Kidney epithelial cell (primary cell): ENCODE measurements around the gene CCDC93. TPM values are rescaled to one million over a fixed set of nuclear protein-coding genes. Genes with fewer than 3 reads are reported as not detected.

Experiments
- DNase-seq: peaks from one replicate; pipeline ENCODE4 v3.0.0-alpha.2; 2010; ENCODE audit warnings: low read depth
- H3K27me3 ChIP-seq: 2 replicates; pipeline ENCODE4 v1.6.0; 2011; ENCODE audit warnings: low read length; ENCODE audit not compliant: control insufficient read depth, insufficient read depth
- H3K36me3 ChIP-seq: 2 replicates; pipeline ENCODE4 v1.5.1; 2011; ENCODE audit warnings: low read length; ENCODE audit not compliant: control insufficient read depth, insufficient read depth
- H3K4me3 ChIP-seq: 2 replicates; pipeline ENCODE4 v1.5.1; 2011; ENCODE audit warnings: low read depth, mild to moderate bottlenecking, control low read depth, low read length
- total RNA-seq: library from RNA; depleted of rRNA; stranded (reverse); fragments of >200 nt; gene quantifications from 2 replicates; pipeline ENCODE4 v1.2.3, GENCODE V29; 2015
- TF ChIP-seq, protein P1 (sequence below): IDR thresholded peaks from 2 replicates; pipeline ENCODE4 v1.5.1; 2011; ENCODE audit warnings: mild to moderate bottlenecking, moderate library complexity, low read length, control low read depth, inconsistent platforms; ENCODE audit not compliant: insufficient read depth, poor library complexity, severe bottlenecking

CCDC93 gene
- total RNA-seq, 1 donor from 2014 or later, result 33.6 TPM

DNA sequence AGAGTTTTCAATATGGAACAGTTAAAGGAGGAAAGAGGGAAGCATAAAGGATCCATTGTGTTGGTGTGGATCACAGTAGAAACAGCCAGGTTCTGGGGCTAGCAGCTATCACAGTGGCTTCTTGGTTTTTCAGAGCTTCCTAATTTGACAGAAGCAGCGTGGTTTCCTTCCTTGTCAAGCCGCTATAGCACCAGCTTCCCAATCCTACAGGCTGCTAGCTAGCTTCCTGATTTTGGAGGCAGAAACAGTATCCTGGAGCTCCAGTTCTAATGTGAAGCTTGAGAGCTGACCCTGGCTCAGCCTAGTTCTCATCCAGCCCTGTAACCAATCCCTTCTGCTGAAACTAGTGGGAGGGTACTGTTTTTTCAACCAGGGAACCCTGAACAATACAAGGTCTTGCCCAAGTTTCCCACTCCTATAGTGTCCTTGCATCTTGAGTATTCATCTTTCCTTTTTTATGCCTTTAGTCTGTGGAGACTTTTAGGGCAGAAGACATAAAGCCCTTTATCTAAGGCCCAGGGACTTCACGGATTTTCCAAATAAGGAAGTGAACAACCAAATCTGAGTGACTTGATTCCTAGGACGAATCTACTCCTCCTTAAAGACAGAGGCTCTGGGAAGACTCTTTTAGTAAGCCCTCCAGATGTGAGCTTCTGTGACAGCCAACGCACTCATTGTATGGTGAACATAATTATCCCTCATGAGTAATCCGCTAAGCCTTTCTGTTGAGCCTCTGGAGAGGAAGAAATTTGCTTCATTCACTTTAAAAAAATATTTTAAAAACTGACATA is 33.8 kb downstream of the CCDC93 start:
- H3K27me3 ChIP-seq, result no peaks in the 10 kb centered on the region
- peaks cover 2% of the 10 kb centered on the region for H3K36me3 ChIP-seq
- TF ChIP-seq, protein P1, sequence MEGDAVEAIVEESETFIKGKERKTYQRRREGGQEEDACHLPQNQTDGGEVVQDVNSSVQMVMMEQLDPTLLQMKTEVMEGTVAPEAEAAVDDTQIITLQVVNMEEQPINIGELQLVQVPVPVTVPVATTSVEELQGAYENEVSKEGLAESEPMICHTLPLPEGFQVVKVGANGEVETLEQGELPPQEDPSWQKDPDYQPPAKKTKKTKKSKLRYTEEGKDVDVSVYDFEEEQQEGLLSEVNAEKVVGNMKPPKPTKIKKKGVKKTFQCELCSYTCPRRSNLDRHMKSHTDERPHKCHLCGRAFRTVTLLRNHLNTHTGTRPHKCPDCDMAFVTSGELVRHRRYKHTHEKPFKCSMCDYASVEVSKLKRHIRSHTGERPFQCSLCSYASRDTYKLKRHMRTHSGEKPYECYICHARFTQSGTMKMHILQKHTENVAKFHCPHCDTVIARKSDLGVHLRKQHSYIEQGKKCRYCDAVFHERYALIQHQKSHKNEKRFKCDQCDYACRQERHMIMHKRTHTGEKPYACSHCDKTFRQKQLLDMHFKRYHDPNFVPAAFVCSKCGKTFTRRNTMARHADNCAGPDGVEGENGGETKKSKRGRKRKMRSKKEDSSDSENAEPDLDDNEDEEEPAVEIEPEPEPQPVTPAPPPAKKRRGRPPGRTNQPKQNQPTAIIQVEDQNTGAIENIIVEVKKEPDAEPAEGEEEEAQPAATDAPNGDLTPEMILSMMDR, result no peak
- no peak overlapping the region for H3K4me3 ChIP-seq
- no peak for DNase-seq

- Histone ChIP-seq H3K4me3 (no peak overlapping the region), H3K36me3 (peaks cover 3% of the 10 kb centered on the region), H3K27me3 (no peaks in the 10 kb centered on the region)
- no peak for DNase-seq
- TF ChIP-seq, protein P1, result no peak
These were observed 36.2 kb downstream of the CCDC93 start for GRCh38 chr2:117977696-117978095.

- peaks cover 6% of the 10 kb centered on the region for H3K36me3 ChIP-seq
- no peaks in the 10 kb centered on the region for H3K27me3 ChIP-seq
- TF ChIP-seq, protein P1, result no peak
- no peak for DNase-seq
- H3K4me3 ChIP-seq, result no peak overlapping the region
These were observed 37.3 kb downstream of the CCDC93 start for GRCh38 chr2:117976581-117976980.

DNA sequence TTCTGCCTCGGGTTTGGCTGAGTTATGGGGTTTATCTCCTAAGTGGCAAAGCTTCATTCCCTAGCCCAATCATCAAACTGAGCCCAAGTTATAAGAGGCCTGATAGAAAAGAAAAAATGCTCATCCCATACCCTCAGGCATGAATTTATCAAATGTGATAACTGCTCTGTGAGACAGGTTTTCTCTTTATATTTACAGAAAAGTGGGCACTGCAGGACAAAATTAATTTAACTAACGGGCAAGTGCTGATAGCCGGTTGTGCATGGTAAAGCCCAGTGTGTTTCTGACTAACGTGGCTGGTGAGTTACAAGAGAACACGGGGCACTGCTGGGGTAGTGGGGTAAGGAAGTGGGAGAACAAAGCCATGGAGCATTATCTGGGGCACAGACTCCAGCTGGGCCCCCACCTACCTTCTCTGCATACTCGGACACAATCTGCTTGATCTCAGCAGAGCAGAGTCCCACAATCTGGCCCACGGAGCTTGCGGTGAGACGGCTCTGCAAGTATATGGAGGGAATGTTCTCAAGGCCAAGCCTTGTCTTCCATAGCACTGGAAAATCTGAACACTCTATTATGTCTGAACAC is 40.3 kb downstream of the CCDC93 start:
- peaks cover 7% of the 10 kb centered on the region for H3K36me3 ChIP-seq
- TF ChIP-seq, protein P1, result no peak

DNA sequence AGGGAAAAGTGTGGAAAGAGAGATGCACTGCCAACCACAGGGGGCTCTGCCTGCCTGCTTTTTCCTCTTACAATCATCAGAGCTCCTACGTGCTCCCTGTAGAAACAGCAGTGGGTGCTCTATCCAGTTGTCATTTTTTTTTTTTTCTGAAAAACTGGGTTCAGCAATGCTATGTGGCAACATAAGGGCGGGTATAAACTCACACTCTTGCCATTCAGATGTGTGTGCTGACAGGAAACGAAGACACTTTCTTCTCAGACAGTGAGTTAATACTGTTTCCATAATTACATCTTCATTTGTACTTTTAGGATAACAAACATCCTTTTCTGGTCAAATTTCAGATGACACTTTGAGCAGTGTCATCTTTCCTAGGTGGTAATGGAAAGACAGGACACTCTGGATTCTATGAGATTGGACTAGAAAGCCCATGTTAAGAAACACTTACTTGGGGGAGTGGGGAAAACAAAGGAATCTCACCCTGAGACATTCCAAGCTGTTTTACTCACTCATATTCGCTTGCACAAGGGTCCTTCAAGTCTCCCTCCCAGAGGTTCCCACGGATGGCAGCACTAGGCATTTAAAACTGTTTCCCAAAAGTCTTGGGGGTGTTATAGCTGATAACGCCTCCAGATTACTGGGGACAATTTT is 41.3 kb downstream of the CCDC93 start:
- H3K4me3 ChIP-seq, result no peak overlapping the region
- TF ChIP-seq, protein P1, result no peak
- no peak for DNase-seq
- peaks cover 7% of the 10 kb centered on the region for H3K36me3 ChIP-seq
- H3K27me3 ChIP-seq, result no peaks in the 10 kb centered on the region

More for the DNA sequence above, 40.3 kb downstream of the CCDC93 start:
- H3K27me3 ChIP-seq, result no peaks in the 10 kb centered on the region
- H3K4me3 ChIP-seq, result no peak overlapping the region
- DNase-seq, result no peak
